Omental fat pad (tissue), 4 donors: ENCODE measurements around the gene ARHGAP10. TPM values are rescaled to one million over a fixed set of nuclear protein-coding genes. Genes with fewer than 3 reads are reported as not detected.

Experiments
- ATAC-seq: fragments of 150-250 bp; one replicate; pipeline ENCODE4 v1.9.1; 2016; ENCODE audit warnings: mild to moderate bottlenecking, moderate library complexity; ENCODE audit not compliant: low FRiP score
- DNase-seq: peaks from one replicate; pipeline ENCODE4 v3.0.0-alpha.2; 2019; ENCODE audit warnings: low spot score
- total RNA-seq, 4 donors: library from RNA; depleted of rRNA; stranded (reverse); fragments of >200 nt; gene quantifications; one replicate each; pipeline ENCODE4 v1.1.0, GENCODE V29; 2016
- TF ChIP-seq, protein P1 (sequence below), 3 donors: fragments of 450-650 bp; IDR thresholded peaks; one replicate each; pipeline ENCODE4 v1.5.1; 2016 to 2017; ENCODE audit warnings: antibody characterized with exemption in 3 of 3, mild to moderate bottlenecking in 3 of 3, moderate library complexity in 2 of 3

The ARHGAP10 gene
- total RNA-seq, 4 donors from 2014 or later, result 48.7 to 96.2 (median 57.0) TPM

DNA sequence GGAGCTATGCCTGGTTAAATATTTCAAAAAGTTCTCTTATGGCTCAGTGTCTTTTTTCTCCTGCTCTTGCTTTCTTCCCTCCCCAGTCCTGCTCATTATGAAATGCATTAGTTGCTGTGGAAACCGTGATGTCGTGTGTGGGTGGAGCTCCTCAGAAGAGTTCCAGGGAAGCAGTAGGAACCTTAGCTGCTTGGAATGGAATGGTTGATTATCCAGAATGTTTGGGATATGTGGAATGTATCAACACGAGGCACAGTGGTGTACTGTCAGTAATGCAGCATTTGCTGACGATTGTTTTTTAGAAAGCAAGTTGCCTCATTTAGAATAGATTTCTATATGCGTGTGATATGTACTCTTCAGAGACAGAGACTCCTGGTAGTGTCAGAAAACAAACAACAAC lies 333.2 kb downstream of the ARHGAP10 start:
- peak; percentile 36 for DNase-seq
- TF ChIP-seq, protein P1, sequence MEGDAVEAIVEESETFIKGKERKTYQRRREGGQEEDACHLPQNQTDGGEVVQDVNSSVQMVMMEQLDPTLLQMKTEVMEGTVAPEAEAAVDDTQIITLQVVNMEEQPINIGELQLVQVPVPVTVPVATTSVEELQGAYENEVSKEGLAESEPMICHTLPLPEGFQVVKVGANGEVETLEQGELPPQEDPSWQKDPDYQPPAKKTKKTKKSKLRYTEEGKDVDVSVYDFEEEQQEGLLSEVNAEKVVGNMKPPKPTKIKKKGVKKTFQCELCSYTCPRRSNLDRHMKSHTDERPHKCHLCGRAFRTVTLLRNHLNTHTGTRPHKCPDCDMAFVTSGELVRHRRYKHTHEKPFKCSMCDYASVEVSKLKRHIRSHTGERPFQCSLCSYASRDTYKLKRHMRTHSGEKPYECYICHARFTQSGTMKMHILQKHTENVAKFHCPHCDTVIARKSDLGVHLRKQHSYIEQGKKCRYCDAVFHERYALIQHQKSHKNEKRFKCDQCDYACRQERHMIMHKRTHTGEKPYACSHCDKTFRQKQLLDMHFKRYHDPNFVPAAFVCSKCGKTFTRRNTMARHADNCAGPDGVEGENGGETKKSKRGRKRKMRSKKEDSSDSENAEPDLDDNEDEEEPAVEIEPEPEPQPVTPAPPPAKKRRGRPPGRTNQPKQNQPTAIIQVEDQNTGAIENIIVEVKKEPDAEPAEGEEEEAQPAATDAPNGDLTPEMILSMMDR (IDR thresholded peaks at IDR 0.05), result no peak
- ATAC-seq, result no peak

DNA sequence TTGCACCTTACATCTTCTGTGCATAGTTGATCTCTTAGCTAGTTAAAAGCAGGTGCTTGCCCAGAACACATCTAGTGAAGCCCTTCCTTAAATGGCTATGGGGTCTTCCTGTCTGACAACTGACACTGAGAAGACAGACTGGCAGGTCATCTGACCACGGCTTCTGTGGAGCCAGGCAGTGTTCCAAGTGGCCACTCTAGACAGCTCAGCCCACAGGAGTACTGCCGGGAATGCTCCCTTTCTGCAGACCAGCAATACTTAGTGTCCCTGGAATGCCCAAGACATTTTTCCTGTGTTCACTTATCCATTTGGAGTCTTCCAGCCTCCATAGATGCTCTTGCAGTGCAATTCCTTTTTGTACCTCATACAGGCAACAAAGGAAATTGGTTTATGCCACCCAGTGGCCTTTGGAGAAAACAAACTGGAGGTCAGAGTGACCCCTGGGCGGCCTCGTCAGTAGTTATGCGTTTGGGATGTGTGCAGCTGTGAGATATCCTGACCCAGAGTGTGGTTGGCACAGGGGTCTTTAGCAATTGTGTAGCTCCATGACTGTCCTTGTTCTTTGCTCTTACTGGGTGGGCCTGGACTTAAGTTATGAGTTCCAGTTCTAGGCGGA lies 335.5 kb downstream of the ARHGAP10 start:
- no peak for ATAC-seq
- TF ChIP-seq, protein P1 (IDR thresholded peaks at IDR 0.05), result no peak
- DNase-seq, result no peak

DNA sequence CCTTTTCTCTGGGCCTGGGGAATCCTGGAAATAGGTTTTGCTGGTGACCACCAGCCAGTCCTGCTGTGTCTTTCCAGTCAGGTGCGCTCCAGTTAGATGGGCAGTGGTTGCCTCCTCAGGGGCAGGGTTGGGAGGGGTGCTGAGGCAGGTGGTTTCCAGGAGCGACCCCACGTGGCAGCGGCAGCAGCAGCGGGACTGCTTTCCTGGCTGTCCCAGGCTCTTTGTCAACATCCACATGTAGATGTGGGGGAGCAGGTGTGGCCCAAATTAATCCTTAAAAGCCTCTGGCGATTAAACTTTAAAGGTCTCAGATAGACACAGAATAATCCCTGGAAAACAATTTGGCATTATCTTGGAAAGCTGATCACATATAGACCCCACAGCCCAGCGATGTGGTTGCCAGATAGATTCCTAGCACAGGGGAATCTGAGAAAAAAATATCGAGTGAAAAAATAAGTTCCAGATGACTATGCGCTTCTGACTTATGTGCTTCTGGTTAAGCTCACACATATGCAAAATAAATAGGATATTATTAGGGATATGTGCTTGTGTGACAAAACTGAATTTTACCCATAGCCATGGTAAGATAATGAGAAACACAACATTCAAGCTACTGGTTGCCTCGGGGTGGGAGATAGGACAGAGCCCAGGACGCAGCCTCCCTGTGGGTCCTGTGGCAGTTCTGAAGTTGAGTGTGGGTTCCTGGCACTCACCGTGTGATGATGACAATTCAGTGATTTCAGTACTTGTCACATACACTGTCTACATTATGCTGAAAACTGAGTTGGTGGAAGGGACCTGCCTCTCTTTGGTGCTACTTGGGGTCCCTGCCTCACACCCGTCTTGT lies 336.4 kb downstream of the ARHGAP10 start:
- TF ChIP-seq, protein P1 (IDR thresholded peaks at IDR 0.05), result no peak
- DNase-seq, result no peak
- ATAC-seq, result no peak

DNA sequence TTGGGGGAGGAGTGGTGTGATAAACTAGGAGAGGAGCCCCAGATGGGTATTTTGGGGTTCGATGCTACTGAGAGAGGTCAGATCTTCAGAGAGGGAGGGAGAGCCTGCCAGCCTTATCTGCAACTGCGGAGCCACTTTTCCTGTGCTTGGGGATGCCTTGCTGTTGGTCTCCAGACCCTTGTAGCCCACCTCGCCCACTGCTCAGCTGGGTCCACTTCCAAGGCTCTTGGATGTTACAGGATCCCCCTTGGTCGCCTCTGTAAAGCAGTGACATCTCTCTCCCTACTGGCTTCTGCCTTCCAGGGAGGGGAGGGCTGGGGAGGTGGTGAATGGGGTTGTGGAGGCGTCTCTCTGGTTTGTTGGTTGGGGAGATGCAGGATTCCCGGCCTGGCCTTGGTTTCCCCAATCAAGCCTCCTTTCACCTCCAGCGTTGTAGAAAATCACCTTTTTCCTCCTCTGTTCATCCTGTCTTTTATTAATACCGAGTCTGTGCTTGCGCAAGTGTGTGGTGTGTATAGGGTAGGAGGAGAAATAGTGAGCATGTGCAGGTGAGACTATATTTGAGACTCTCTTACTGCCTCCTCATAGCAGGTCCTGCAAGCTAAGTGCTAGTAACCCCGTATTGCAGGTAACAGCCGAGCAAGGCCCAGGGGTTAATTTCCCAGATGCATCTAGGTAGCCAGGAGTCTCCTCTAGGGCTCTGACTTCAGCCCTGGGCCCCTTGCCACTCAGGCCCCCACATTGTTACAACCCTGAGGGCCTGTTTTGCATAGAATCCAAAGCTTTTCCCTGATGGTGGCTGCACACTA lies 337.4 kb downstream of the ARHGAP10 start:
- no peak for DNase-seq
- TF ChIP-seq, protein P1 (IDR thresholded peaks at IDR 0.05), result no peak
- ATAC-seq, result no peak

DNA sequence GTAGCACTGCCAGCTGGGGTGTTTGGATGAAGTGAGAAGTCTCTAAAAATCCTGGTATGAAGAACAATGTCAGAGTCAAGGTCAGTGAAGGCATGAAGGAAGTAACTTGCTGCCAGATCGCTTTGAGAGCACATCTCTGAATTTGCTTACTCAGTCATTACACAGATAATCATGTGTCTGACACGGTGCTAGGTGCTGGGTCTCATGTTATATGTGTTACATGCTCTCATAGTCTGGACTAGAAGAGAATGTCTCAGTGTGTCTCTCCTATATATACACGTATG lies 337.9 kb downstream of the ARHGAP10 start:
- TF ChIP-seq, protein P1 (IDR thresholded peaks at IDR 0.05), result no peak
- ATAC-seq, result no peak
- DNase-seq, result no peak

DNA sequence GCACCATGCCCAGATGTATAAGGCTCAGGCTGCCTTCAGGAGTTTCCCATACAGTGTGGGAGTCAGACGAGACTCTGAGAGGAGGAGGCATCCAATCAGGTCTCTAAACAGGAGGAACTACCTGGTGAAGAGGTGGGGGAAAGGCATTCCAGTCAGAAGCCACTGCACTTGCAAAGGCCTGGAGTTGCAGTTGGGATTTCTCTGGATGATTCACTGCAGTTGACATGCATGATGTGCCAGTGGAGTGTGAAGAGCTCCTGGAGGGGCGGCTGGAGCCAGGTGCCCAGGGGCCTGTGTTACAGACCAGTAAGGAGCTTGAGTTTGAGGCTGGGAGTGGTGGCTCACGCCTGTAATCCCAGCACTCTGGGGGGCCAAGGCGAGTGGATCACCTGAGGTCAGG lies 339.1 kb downstream of the ARHGAP10 start:
- TF ChIP-seq, protein P1 (IDR thresholded peaks at IDR 0.05), result no peak
- no peak for ATAC-seq

More for the DNA sequence above, 339.1 kb downstream of the ARHGAP10 start:
- DNase-seq, result no peak
